ENCODE results near the gene PPEF2.

DNA sequence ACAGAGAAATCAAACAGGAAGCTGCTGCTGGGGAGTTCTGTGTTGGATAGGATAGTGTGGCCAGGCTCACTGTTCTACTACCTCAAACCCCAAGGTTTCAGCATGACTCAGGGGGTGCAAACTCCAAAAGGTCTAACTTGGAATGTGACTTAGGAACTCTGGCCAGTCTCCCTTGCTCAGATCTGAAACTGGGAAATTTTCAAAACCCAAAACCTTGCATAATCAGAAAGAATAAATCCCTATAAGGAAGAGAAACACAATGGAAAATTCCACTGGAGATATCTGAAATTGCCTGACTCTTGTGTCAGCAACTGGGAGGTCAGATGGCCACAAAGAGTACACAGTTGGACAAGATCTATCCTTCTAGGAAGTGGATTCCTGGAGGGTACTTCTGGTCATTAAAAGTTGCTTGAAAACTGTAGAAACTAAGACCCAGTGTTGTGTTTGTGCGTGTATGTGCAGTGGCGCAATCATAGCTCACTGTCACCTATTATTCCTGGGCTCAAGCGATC lies 58.0 kb downstream of the PPEF2 start:
- TF ChIP-seq CTCF (IDR thresholded peaks at IDR 0.05) (no peak), EZH2phosphoT487 (IDR thresholded peaks at IDR 0.05) (no peak)

Measured in neural progenitor cell (in vitro differentiated cells).